ENCODE results near the gene GPR137B.

DNA sequence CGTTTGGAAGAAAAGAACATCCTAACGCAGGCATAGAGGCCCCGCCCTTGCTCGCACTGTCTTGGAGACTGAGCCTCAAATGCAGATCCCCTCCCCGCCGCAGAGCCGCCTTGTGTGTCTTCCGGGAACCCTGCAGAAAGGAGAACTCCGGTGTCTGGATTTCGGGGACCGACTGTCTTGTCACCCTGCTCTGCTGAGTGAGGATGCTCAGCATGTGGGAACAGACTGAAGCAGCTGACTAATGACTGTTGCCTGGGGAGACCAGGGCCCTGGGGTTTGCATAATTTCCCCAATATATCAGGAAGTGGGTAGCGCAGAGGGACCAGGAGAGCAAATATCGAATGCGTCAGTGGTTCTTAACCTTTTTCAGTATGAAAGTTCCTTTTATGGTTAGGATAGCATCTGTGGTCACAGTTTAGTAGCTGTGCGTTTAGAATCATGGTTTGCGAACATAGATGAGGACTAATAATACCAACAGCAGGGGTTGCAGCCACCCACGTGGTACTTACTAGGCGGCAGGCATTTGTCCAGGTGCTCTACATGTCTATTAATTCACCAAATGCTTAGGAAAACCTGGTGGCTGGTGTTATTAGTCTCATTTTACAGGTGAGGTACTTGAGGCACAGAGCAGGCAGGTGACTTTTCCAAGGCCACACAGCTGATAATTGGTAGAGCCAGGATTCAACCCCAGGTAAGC is 14.3 kb downstream of the GPR137B start:
- TF ChIP-seq, protein P1, sequence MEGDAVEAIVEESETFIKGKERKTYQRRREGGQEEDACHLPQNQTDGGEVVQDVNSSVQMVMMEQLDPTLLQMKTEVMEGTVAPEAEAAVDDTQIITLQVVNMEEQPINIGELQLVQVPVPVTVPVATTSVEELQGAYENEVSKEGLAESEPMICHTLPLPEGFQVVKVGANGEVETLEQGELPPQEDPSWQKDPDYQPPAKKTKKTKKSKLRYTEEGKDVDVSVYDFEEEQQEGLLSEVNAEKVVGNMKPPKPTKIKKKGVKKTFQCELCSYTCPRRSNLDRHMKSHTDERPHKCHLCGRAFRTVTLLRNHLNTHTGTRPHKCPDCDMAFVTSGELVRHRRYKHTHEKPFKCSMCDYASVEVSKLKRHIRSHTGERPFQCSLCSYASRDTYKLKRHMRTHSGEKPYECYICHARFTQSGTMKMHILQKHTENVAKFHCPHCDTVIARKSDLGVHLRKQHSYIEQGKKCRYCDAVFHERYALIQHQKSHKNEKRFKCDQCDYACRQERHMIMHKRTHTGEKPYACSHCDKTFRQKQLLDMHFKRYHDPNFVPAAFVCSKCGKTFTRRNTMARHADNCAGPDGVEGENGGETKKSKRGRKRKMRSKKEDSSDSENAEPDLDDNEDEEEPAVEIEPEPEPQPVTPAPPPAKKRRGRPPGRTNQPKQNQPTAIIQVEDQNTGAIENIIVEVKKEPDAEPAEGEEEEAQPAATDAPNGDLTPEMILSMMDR (IDR thresholded peaks at IDR 0.05) = no peak
- no peak for TF ChIP-seq POLR2A (IDR thresholded peaks at IDR 0.05)
